Gastroesophageal sphincter (tissue), 4 donors: ENCODE results near the gene ZIC2. TPM values are rescaled to one million over a fixed set of nuclear protein-coding genes. Genes with fewer than 3 reads are reported as not detected.

Experiments used
- ATAC-seq: fragments of 150-250 bp; one replicate; pipeline ENCODE4 v1.9.1; 2016; ENCODE audit warnings: mild to moderate bottlenecking, moderate library complexity
- H3K27ac ChIP-seq, 4 donors: fragments of 200-600 bp; sonication (generic) in 3 of 4; 1 replicate in 3 of 4; 2 replicates in 1 of 4; pipeline ENCODE4 v1.5.1; 2016 to 2019
- H3K27me3 ChIP-seq: fragments of 200-600 bp; sonication (generic); one replicate; pipeline ENCODE4 v1.5.1; 2019
- H3K36me3 ChIP-seq, 2 donors: fragments of 200-600 bp; sonication (generic); one replicate each; pipeline ENCODE4 v1.5.1; 2019; ENCODE audit warnings: control low read depth in 1 of 2
- H3K4me1 ChIP-seq, 3 donors: fragments of 200-600 bp; sonication (generic); 1 replicate in 2 of 3; 2 replicates in 1 of 3; pipeline ENCODE4 v1.5.1; 2016 to 2019; ENCODE audit warnings: control low read depth in 2 of 3
- H3K4me3 ChIP-seq, 2 donors: fragments of 200-600 bp; sonication (generic); one replicate each; pipeline ENCODE4 v1.5.1; 2019; ENCODE audit warnings: mild to moderate bottlenecking in 1 of 2, moderate library complexity in 1 of 2
- H3K9me3 ChIP-seq, 3 donors: fragments of 200-600 bp; sonication (generic); one replicate each; pipeline ENCODE4 v1.5.1; 2017 to 2019; ENCODE audit warnings: control low read depth in 2 of 3
- CTCF ChIP-seq, 4 experiments: fragments of 200-600 bp in 2 of 4; fragments of 450-650 bp in 2 of 4; sonication (generic) in 1 of 4; IDR thresholded peaks; one replicate each; pipeline ENCODE4 v1.5.1; 2017 to 2019; ENCODE audit warnings: antibody characterized with exemption in 4 of 4, mild to moderate bottlenecking in 2 of 4, moderate library complexity in 2 of 4
- EP300 ChIP-seq: sonication (generic); formaldehyde crosslinking; IDR thresholded peaks from one replicate; pipeline ENCODE4 v1.6.1; 2017; ENCODE audit warnings: antibody characterized with exemption, mild to moderate bottlenecking
- POLR2A ChIP-seq, 2 donors: fragments of 450-650 bp; IDR thresholded peaks; one replicate each; pipeline ENCODE4 v1.6.1; 2017; ENCODE audit warnings: antibody characterized with exemption in 2 of 2, mild to moderate bottlenecking in 2 of 2, moderate library complexity in 1 of 2
- POLR2AphosphoS5 ChIP-seq: sonication (generic); formaldehyde crosslinking; IDR thresholded peaks from one replicate; pipeline ENCODE4 v1.6.1; 2017; ENCODE audit warnings: antibody characterized with exemption
- WGBS, 2 donors: methylation state at CpG; one replicate each; pipeline ENCODE4 v1.1.5; 2018; ENCODE audit warnings: low coverage in 1 of 2; 5-methylcytosine and 5-hydroxymethylcytosine counted together
- total RNA-seq, 4 donors: library from RNA; depleted of rRNA; stranded (reverse); fragments of >200 nt; gene quantifications; one replicate each; pipeline ENCODE4 v1.1.0, GENCODE V29; 2016

The ZIC2 gene
- total RNA-seq, 4 donors from 2014 or later = not detected

GRCh38 chr13:99992949-99993351 is 11.4 kb downstream of the ZIC2 start:
- no peak for ATAC-seq
- H3K4me3 ChIP-seq = no peak overlapping the region
- H3K4me1 ChIP-seq = peaks cover 0 to 44% (median 3%) of the 10 kb centered on the region in 3 donors
- H3K27me3 ChIP-seq = peaks cover 100% of the 10 kb centered on the region
- TF ChIP-seq CTCF (IDR thresholded peaks at IDR 0.05) (no peak), POLR2AphosphoS5 (no peak), POLR2A (IDR thresholded peaks at IDR 0.05) (no peak), EP300 (no peak)
- no peaks in the 10 kb centered on the region for H3K36me3 ChIP-seq
- peaks cover 0 to 4% (median 0%) of the 10 kb centered on the region in 3 donors for H3K9me3 ChIP-seq
- no peak overlapping the region for H3K27ac ChIP-seq
- WGBS, 2 donors = 6 to 11% methylated on average over 3 of the region's 3 CpGs

- Histone ChIP-seq H3K4me3 (no peak overlapping the region), H3K36me3 (no peaks in the 10 kb centered on the region), H3K4me1 (peaks cover 0 to 37% (median 3%) of the 10 kb centered on the region in 3 donors), H3K27me3 (peaks cover 100% of the 10 kb centered on the region), H3K27ac (no peak overlapping the region), H3K9me3 (peaks cover 0 to 4% (median 0%) of the 10 kb centered on the region in 3 donors)
- ATAC-seq = no peak
- TF ChIP-seq POLR2A (IDR thresholded peaks at IDR 0.05) (no peak), POLR2AphosphoS5 (no peak), EP300 (no peak), CTCF (IDR thresholded peaks at IDR 0.05) (no peak)
- 5 to 6% methylated on average over 9 of the region's 9 CpGs for WGBS, 2 donors
These were observed 12.4 kb downstream of the ZIC2 start for GRCh38 chr13:99993660-99994637.

- ATAC-seq = no peak
- H3K9me3 ChIP-seq = peaks cover 0 to 4% (median 0%) of the 10 kb centered on the region in 3 donors
- no peaks in the 10 kb centered on the region for H3K36me3 ChIP-seq
- H3K4me1 ChIP-seq = peaks cover 0 to 30% (median under 1%) of the 10 kb centered on the region in 3 donors
- no peak overlapping the region for H3K4me3 ChIP-seq
- TF ChIP-seq CTCF (IDR thresholded peaks at IDR 0.05) = no peak
- no peak for TF ChIP-seq POLR2AphosphoS5
- no peak for TF ChIP-seq EP300
- TF ChIP-seq POLR2A (IDR thresholded peaks at IDR 0.05) = no peak
- 14 to 25% methylated on average over 1 of the region's 1 CpG for WGBS, 2 donors
- peaks cover 100% of the 10 kb centered on the region for H3K27me3 ChIP-seq
- no peak overlapping the region for H3K27ac ChIP-seq
These were observed 13.0 kb downstream of the ZIC2 start for GRCh38 chr13:99994638-99995020.

- H3K36me3 ChIP-seq = no peaks in the 10 kb centered on the region
- no peak for ATAC-seq
- 22% methylated on average over 3 of the region's 3 CpGs for WGBS, 2 donors
- H3K4me3 ChIP-seq = no peak overlapping the region
- peaks cover 0 to 4% (median 0%) of the 10 kb centered on the region in 3 donors for H3K9me3 ChIP-seq
- no peak overlapping the region for H3K27ac ChIP-seq
- H3K4me1 ChIP-seq = peaks cover 0 to 25% (median 0%) of the 10 kb centered on the region in 3 donors
- H3K27me3 ChIP-seq = peaks cover 100% of the 10 kb centered on the region
- TF ChIP-seq CTCF (IDR thresholded peaks at IDR 0.05) (no peak), POLR2AphosphoS5 (peak; percentile 3)
These were observed 13.6 kb downstream of the ZIC2 start for GRCh38 chr13:99995104-99995588.
